Kidney capillary endothelial cell (primary cell): ENCODE results near the gene MED6.

Experiments
- DNase-seq: peaks from one replicate; pipeline ENCODE4 v3.0.0-alpha.2; 2018; ENCODE audit warnings: low spot score

Gene MED6

GRCh38 chr14:70597731-70598130, 2.7 kb downstream of the MED6 start:
- DNase-seq, result no peak

DNA sequence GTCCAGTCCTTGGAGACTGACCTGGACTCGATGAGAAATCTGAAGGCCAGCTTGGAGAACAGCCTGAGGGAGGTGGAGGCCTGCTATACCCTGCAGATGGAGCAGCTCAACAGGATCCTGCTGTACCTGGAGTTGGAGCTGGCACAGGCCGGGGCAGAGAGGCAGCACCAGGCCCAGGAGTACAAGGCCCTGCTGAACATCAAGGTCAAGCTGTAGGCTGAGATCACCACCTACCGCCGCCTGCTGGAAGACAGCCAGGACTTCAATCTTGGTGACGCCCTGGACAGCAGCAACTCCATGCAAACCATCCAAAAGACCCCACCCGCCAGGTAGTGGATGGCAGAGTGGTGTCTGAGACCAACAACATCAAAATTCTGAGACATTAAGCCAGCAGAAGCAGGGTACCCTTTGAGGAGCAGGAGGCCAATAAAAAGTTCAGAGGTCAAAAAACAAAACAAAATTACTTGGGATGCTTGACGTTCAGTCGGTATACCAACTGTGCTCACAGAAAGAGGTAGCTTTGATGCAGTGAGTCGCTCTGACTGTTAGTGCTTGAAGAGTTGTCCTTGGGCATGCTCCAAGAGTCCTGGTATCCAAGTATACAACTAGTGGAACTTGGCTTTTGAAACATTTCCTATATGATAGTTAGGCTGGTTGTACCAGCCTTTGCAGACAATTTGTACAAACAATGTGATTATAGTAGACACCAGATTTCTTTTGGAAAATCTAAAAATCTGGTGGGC, 4.8 kb downstream of the MED6 start:
- DNase-seq, result no peak

DNA sequence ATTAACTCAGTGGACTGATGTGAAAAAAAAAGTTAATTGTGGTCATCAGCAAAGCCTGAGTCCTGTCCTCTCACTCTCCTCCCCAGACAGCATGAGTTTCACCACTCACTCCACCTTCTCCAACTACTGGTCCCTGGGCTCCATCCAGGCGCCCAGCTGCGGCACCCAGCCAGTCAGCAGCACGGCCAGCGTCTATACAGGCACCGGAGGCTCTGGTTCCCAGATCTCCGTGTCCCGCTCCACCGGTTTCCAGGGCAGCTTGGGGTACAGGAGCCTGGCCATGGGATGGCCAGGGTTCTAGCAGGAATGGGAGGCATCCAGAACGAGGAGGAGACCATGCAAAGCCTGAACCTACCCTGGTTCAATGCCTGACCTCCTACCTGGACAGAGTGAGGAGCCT, 6.0 kb downstream of the MED6 start:
- no peak for DNase-seq

DNA sequence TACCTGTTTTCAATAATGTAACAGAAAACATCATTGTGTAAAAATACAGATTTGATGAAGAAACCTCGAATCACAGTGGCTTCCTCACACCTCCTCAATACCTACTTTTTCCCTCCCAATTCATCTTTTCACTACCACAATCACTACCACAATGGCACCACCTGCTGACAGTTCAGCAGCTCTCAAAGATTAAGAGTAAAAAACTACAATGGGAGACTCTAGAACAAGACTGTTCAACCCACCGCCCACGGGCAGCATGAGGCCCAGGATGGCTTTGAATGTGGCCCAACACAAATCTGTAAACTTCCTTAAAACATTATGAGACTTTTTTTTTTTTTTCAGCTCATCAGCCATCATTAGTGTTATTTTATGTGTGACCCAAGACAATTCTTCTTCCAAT, 15.2 kb downstream of the MED6 start:
- DNase-seq, result no peak

- DNase-seq, result no peak
Observed at GRCh38 chr14:70576891-70577290, 23.6 kb downstream of the MED6 start.

DNA sequence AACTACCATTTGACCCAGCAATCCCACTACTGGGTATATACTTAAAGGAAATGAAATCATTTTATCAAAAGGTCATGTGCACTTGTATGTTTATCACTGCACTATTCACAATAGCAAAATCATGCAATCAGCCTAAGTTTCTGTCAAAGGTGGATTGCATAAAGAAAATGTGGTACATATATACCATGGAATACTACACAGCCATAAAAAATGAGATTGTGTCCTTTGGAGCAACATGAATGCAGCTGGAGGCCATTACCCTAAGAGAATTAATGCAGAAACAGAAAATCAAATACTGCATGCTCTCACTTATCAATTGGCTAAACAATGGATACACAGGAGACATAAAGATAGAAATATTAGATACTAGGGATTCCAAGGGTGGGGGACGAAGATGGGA, 27.4 kb downstream of the MED6 start:
- DNase-seq, result no peak

DNA sequence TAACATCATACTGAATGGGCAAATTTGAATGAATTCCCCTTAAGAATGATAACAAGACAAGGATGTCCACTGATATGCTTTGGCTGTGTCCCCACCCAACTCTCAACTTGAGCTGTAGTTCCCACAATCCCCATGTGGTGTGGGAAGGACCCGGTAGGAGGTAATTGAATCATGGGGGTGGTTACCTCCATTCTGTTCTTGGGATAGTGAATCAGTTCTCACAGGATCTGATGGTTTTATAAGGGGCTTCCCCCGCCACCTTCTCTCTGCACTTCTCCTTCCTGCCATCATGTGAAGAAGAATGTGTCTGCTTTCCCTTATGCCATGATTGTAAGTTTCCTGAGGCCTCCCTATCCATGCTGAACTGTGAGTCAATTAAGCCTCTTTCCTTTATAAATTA, 29.3 kb downstream of the MED6 start:
- no peak for DNase-seq

GRCh38 chr14:70567791-70568190, 32.7 kb downstream of the MED6 start:
- peak; percentile 40 for DNase-seq

DNA sequence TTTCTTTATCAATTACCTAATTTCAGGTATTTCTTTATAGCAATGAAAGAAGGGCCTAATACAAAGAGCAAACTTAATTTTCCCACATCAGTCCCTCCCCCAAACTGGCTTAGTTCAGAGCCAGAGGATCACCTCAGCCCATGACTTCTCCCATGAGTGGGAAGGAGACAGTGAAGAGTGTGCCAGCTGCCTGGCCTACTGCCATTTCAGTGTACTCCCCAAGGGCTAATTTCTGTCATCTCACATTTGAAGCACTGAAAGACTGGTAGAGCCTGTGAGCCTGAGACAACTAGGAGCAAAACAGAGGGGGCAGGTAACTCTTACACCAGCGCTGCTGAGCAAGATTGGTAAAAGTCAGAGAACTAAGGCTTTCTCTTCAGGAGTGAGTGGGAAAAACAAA, 36.6 kb downstream of the MED6 start:
- DNase-seq, result no peak

- DNase-seq, result no peak
Observed at GRCh38 chr14:70563417-70563816, 37.0 kb downstream of the MED6 start.

- DNase-seq, result no peak
Observed at GRCh38 chr14:70558356-70558755, 42.1 kb downstream of the MED6 start.

GRCh38 chr14:70555890-70556289, 44.6 kb downstream of the MED6 start:
- no peak for DNase-seq

- DNase-seq, result no peak
Observed at GRCh38 chr14:70538087-70538486, 62.4 kb downstream of the MED6 start.

DNA sequence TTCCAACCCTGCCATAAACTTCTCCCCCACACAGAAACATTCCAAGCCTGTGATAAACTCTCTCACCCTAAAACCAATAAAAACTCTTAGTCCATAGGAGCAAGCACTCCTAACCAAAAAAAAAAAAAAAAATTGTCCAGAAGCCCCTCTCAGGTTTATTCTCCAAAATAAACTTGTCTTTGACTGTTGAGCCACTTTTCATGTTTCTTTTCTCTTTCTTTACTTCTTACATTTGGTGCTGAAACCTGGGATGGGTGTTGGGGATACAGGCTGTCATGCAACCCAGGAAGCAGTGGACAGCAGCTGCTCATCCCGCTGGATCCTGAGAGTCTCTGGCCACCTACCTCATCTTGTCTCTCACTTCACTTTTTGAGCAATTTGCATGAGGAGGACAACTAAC, 63.6 kb downstream of the MED6 start:
- no peak for DNase-seq

GRCh38 chr14:70534904-70535303, 65.6 kb downstream of the MED6 start, which contains the start of gene ADAM20:
Gene ADAM20, minus strand, starts transcription at chr14:70535004. Its CDS starts 10,247 bp downstream, at chr14:70524757.
- no peak for DNase-seq
